Endothelial cell of umbilical vein (primary cell): Measurements from ENCODE around the gene UBE2E2. TPM values are rescaled to one million over a fixed set of nuclear protein-coding genes. Genes with fewer than 3 reads are reported as not detected.

ENCODE experiments used
- BruUV-seq: library from RNA; stranded (reverse); fragments of 400-500 nt; replicated peaks from 2 replicates; lab custom pipeline; 2021; lab: Mats Ljungman, UMichigan
- CTCF ChIA-PET: fragments of 300-600, 350-600 bp; sonication (Branson Sonifier 250); formaldehyde crosslinking; loops from one replicate; lab custom pipeline; 2021; ENCODE audit warnings: antibody characterized with exemption, inconsistent platforms; lab: Charles Lee
- POLR2A ChIA-PET: fragments of 300-600, 350-600 bp; sonication (Branson Sonifier 250); formaldehyde crosslinking; loops from one replicate; lab custom pipeline; 2021; ENCODE audit warnings: antibody characterized with exemption, inconsistent platforms; lab: Charles Lee
- DNase-seq: peaks from one replicate; pipeline ENCODE4 v3.0.0-alpha.2; 2011; ENCODE audit warnings: low read depth, low spot score
- FAIRE-seq: peaks from 2 replicates; lab custom pipeline; 2011; peaks lifted over from hg19 to GRCh38; lab: Jason Lieb, UNC
- H2AFZ ChIP-seq: 2 replicates; pipeline ENCODE4 v1.6.0; 2012; ENCODE audit warnings: low read depth, low read length, control low read depth, inconsistent platforms
- H3K27ac ChIP-seq: 2 replicates; pipeline ENCODE4 v1.5.1; 2011; ENCODE audit warnings: low read depth, mild to moderate bottlenecking, control low read depth, low read length, moderate library complexity; ENCODE audit not compliant: insufficient read depth
- H3K27me3 ChIP-seq, 2 experiments: 2 replicates each; pipeline versions ENCODE4 v1.6.0 to v1.6.1; 2011; ENCODE audit warnings: low read length in 2 of 2, mixed read lengths in 1 of 2; ENCODE audit not compliant: control insufficient read depth in 2 of 2, insufficient read depth in 2 of 2
- H3K36me3 ChIP-seq, 2 experiments: 2 replicates in 1 of 2; 3 replicates in 1 of 2; pipeline ENCODE4 v1.5.1; 2011; ENCODE audit warnings: low read length in 2 of 2, mild to moderate bottlenecking in 1 of 2, moderate library complexity in 1 of 2; ENCODE audit not compliant: control insufficient read depth in 2 of 2, insufficient read depth in 2 of 2; ENCODE audit errors: extremely low read depth in 1 of 2
- H3K4me1 ChIP-seq: 3 replicates; pipeline ENCODE4 v1.5.1; 2011; ENCODE audit warnings: mild to moderate bottlenecking, low read length; ENCODE audit not compliant: control insufficient read depth, insufficient read depth; ENCODE audit errors: extremely low read depth
- H3K4me2 ChIP-seq: 2 replicates; pipeline ENCODE4 v1.6.1; 2011; ENCODE audit warnings: low read length, control low read depth, mixed read lengths; ENCODE audit not compliant: insufficient read depth
- H3K4me3 ChIP-seq, 3 experiments: fragments of 200-600 bp in 1 of 3; sonication (generic), shearing (Covaris generic) in 1 of 3; replicated peaks in 1 of 3; 2 replicates each; pipeline ENCODE4 v1.5.1; 2011 to 2016; ENCODE audit warnings: control low read depth in 3 of 3, low read length in 3 of 3, mild to moderate bottlenecking in 2 of 3, inconsistent platforms in 1 of 3, low read depth in 1 of 3, moderate library complexity in 1 of 3; ENCODE audit not compliant: insufficient read depth in 1 of 3
- H3K79me2 ChIP-seq: 2 replicates; pipeline ENCODE4 v1.6.0; 2012; ENCODE audit warnings: low read length, inconsistent platforms; ENCODE audit not compliant: control insufficient read depth, insufficient read depth
- H3K9ac ChIP-seq: replicated peaks from 2 replicates; pipeline ENCODE3; 2011; ENCODE audit warnings: low read length, control low read depth; ENCODE audit not compliant: insufficient read depth; ENCODE audit errors: extremely low read depth
- H3K9me1 ChIP-seq: replicated peaks from 3 replicates; pipeline ENCODE4 v1.6.0; 2011; ENCODE audit warnings: mild to moderate bottlenecking, low read length; ENCODE audit not compliant: control insufficient read depth, insufficient read depth; ENCODE audit errors: extremely low read depth
- H3K9me3 ChIP-seq: replicated peaks from 2 replicates; pipeline ENCODE4 v1.5.1; 2012; ENCODE audit warnings: low read length, inconsistent platforms; ENCODE audit not compliant: control insufficient read depth, insufficient read depth
- H4K20me1 ChIP-seq: replicated peaks from 2 replicates; pipeline ENCODE3; 2011; ENCODE audit warnings: mild to moderate bottlenecking, low read length; ENCODE audit not compliant: control insufficient read depth, insufficient read depth; ENCODE audit errors: extremely low read depth
- EZH2 ChIP-seq: IDR thresholded peaks from 2 replicates; pipeline ENCODE4 v1.6.1; 2012; ENCODE audit warnings: borderline replicate concordance, low read depth, mild to moderate bottlenecking, moderate library complexity, low read length, inconsistent platforms; ENCODE audit not compliant: severe bottlenecking
- FOS ChIP-seq: IDR thresholded peaks from 2 replicates; pipeline ENCODE4 v1.6.1; 2011; ENCODE audit warnings: mild to moderate bottlenecking, low read length, moderate library complexity, borderline replicate concordance; ENCODE audit not compliant: insufficient read depth
- GATA2 ChIP-seq: IDR thresholded peaks from 2 replicates; pipeline ENCODE4 v1.7.0; 2011; ENCODE audit warnings: low read depth, mild to moderate bottlenecking, moderate library complexity, mixed read lengths, low read length; ENCODE audit not compliant: insufficient read length, insufficient read depth
- JUN ChIP-seq: IDR thresholded peaks from 2 replicates; pipeline ENCODE4 v1.6.1; 2011; ENCODE audit warnings: borderline replicate concordance, low read depth; ENCODE audit not compliant: insufficient read length, insufficient read depth
- MYC ChIP-seq: IDR thresholded peaks from one replicate; pipeline ENCODE4 v1.6.1; 2011; ENCODE audit warnings: mild to moderate bottlenecking, low read depth, low read length
- POLR2A ChIP-seq: IDR thresholded peaks from 2 replicates; pipeline ENCODE4 v1.6.1; 2012; ENCODE audit warnings: low read depth, mild to moderate bottlenecking, control low read depth, low read length
- POLR2AphosphoS5 ChIP-seq: IDR thresholded peaks from 2 replicates; pipeline ENCODE4 v1.6.1; 2012; ENCODE audit warnings: low read depth, mild to moderate bottlenecking, control low read depth, low read length, moderate library complexity; ENCODE audit not compliant: insufficient read depth
- dilution Hi-C: fragments of 300-500 bp; cut with MboI; formaldehyde crosslinking; loops from one replicate; pipeline ENCODE4 v1.15.0; 2019; ENCODE audit warnings: low sequenced_read_pairs; ENCODE audit not compliant: extremely low pct_ligation_motif_present
- intact Hi-C: fragments of 100-400 bp; cut with micrococcal nuclease; formaldehyde crosslinking; loops from one replicate; pipeline ENCODE4 v1.10.0; 2022
- polyA plus RNA-seq, 4 experiments: library from polyadenylated mRNA; depleted of rRNA in 3 of 4; stranded (reverse) in 3 of 4; unstranded in 1 of 4; fragments of >200 nt; gene quantifications; 2 replicates each; pipeline versions ENCODE4 v1.2.1 to v1.2.3, GENCODE V29; 2011 to 2012; ENCODE audit warnings: missing spikeins in 1 of 4
- total RNA-seq: library from RNA; stranded (reverse); gene quantifications from 2 replicates; pipeline ENCODE4 v1.2.3, GENCODE V29; 2021
- TF ChIP-seq, protein P1 (sequence below), 2 donors: IDR thresholded peaks; 1 replicate in 1 of 2; 2 replicates in 1 of 2; pipeline ENCODE4 v1.5.1; 2011; ENCODE audit warnings: low read length in 2 of 2, mild to moderate bottlenecking in 2 of 2, moderate library complexity in 2 of 2, control low read depth in 1 of 2, inconsistent platforms in 1 of 2, low read depth in 1 of 2; ENCODE audit not compliant: insufficient read depth in 1 of 2; ENCODE audit errors: extremely low read depth in 1 of 2
- TF ChIP-seq, protein P2 (sequence below): IDR thresholded peaks from 2 replicates; pipeline ENCODE4 v1.6.1; 2011; ENCODE audit not compliant: insufficient read depth, insufficient read length

UBE2E2 gene
- total and polyA plus RNA-seq, 2 donors (not counting 3 experiments of a cell fraction or from before 2014, with no cell fraction given), result 37.0 to 45.4 TPM

DNA sequence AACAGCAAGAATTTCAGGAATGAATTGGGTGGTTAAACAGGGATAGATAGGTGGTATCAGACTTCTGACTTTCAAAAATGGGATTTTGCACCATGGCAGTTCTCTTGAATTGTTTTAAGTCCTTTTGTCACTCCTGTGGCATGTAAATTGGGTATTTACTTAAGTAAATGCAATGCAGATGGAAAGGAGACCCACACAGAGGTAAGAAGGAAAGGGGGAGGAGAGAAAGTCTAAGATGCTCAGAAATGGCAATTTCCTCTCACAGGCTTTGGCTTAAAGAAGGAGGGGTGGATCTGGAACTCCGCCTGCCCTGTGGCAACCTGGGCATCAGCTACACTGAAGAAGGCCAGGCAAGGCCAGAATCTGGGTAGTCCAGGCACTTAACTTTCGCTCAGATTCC is 405.5 kb downstream of the UBE2E2 start:
- Histone ChIP-seq H3K36me3 (no peaks in the 10 kb centered on the region), H3K4me2 (no peak overlapping the region), H3K27me3 (no peaks in the 10 kb centered on the region), H4K20me1 (no peaks in the 10 kb centered on the region), H3K4me1 (peaks cover 15% of the 10 kb centered on the region), H3K9me1 (no peaks in the 10 kb centered on the region), H3K27ac (no peak overlapping the region), H3K9me3 (no peaks in the 10 kb centered on the region), H3K4me3 (no peak overlapping the region), H3K9ac (no peak overlapping the region), H3K79me2 (no peaks in the 10 kb centered on the region), H2AFZ (no peak overlapping the region)
- intact Hi-C loops (no loop called here), dilution Hi-C loops (no loop called here)
- no peak for TF ChIP-seq POLR2A
- no peak for TF ChIP-seq MYC
- TF ChIP-seq, protein P1, sequence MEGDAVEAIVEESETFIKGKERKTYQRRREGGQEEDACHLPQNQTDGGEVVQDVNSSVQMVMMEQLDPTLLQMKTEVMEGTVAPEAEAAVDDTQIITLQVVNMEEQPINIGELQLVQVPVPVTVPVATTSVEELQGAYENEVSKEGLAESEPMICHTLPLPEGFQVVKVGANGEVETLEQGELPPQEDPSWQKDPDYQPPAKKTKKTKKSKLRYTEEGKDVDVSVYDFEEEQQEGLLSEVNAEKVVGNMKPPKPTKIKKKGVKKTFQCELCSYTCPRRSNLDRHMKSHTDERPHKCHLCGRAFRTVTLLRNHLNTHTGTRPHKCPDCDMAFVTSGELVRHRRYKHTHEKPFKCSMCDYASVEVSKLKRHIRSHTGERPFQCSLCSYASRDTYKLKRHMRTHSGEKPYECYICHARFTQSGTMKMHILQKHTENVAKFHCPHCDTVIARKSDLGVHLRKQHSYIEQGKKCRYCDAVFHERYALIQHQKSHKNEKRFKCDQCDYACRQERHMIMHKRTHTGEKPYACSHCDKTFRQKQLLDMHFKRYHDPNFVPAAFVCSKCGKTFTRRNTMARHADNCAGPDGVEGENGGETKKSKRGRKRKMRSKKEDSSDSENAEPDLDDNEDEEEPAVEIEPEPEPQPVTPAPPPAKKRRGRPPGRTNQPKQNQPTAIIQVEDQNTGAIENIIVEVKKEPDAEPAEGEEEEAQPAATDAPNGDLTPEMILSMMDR (IDR thresholded peaks at IDR 0.05; ENCODE audit: extremely low read depth in 1 of 2, insufficient read depth in 1 of 2, low read depth in 1 of 2, low read length in 2 of 2), result no peak
- no peak for TF ChIP-seq POLR2AphosphoS5
- TF ChIP-seq EZH2, result no peak
- TF ChIP-seq JUN, result no peak
- no peak for TF ChIP-seq GATA2
- TF ChIP-seq, protein P2, sequence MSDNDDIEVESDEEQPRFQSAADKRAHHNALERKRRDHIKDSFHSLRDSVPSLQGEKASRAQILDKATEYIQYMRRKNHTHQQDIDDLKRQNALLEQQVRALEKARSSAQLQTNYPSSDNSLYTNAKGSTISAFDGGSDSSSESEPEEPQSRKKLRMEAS, result no peak
- no peak for TF ChIP-seq FOS
- no TSS peak for BruUV-seq
- DNase-seq, result no peak
- POLR2A ChIA-PET, result no interaction called here
- CTCF ChIA-PET, result no interaction called here
- FAIRE-seq, result no peak
